ENCODE results near the gene TTK. TPM values are rescaled to one million over a fixed set of nuclear protein-coding genes. Genes with fewer than 3 reads are reported as not detected.

Gene TTK
- total RNA-seq, 1 donor from 2014 or later, result 0.55 TPM

DNA sequence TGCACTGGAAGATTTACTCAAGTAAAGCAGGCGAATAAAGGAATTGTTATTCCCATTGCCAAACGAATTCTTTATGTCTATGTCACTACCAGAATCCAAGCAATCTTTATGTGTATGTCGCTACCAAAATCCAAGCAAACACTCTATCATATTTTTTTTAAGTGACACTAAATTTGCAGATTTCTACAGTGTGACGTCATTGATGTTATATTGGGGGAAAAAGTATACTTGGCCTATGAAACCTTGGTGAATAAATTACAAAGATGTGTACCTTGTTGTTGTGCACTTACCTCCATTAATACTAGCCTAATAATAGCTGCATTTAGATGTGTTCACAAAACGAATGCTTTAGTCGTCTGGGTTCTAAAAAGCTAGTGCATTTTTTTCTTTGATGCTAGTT, 957 bp downstream of the TTK start:
- ATAC-seq, result no peak
- intact Hi-C loops (cut with DNase I), result no loop called here
- no peak overlapping the region for H3K4me3 ChIP-seq
- TF ChIP-seq, protein P1, sequence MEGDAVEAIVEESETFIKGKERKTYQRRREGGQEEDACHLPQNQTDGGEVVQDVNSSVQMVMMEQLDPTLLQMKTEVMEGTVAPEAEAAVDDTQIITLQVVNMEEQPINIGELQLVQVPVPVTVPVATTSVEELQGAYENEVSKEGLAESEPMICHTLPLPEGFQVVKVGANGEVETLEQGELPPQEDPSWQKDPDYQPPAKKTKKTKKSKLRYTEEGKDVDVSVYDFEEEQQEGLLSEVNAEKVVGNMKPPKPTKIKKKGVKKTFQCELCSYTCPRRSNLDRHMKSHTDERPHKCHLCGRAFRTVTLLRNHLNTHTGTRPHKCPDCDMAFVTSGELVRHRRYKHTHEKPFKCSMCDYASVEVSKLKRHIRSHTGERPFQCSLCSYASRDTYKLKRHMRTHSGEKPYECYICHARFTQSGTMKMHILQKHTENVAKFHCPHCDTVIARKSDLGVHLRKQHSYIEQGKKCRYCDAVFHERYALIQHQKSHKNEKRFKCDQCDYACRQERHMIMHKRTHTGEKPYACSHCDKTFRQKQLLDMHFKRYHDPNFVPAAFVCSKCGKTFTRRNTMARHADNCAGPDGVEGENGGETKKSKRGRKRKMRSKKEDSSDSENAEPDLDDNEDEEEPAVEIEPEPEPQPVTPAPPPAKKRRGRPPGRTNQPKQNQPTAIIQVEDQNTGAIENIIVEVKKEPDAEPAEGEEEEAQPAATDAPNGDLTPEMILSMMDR (IDR thresholded peaks at IDR 0.05), result no peak
- H3K27me3 ChIP-seq, result no peaks in the 10 kb centered on the region
- H3K27ac ChIP-seq, result no peak overlapping the region
- no peaks in the 10 kb centered on the region for H3K36me3 ChIP-seq
- peaks cover 10% of the 10 kb centered on the region for H3K4me1 ChIP-seq
- no peak for DNase-seq
- no peaks in the 10 kb centered on the region for H3K9me3 ChIP-seq

GRCh38 chr6:80006541-80006940, 2.1 kb downstream of the TTK start:
- Histone ChIP-seq H3K36me3 (no peaks in the 10 kb centered on the region), H3K9me3 (no peaks in the 10 kb centered on the region), H3K4me3 (no peak overlapping the region), H3K27ac (no peak overlapping the region), H3K4me1 (peaks cover 10% of the 10 kb centered on the region), H3K27me3 (no peaks in the 10 kb centered on the region)
- ATAC-seq (no peak), DNase-seq (no peak)
- TF ChIP-seq, protein P1 (IDR thresholded peaks at IDR 0.05), result no peak
- intact Hi-C loops (cut with DNase I), result no loop called here

DNA sequence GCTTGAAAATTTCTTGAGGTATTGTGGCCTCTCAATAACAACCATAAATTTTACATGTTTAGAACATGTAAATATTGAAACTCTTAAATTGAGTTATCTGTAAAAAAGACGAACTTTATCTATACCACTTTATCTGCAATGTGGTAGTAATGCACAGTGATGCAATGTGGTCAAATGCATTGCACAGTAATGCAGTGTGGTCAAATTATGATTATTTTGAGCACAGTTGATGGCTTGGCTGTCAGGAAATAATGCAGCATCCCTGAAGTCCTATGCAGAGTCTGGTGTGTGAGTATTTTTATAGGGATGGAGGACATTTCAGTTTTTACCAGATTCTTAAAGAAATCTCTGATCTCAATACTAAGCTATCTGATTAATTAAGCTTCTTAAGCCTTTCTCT, 5.1 kb downstream of the TTK start:
- ATAC-seq (no peak), DNase-seq (no peak)
- Histone ChIP-seq H3K27ac (no peak overlapping the region), H3K27me3 (no peaks in the 10 kb centered on the region), H3K4me1 (peaks cover 4% of the 10 kb centered on the region), H3K4me3 (no peak overlapping the region), H3K36me3 (no peaks in the 10 kb centered on the region), H3K9me3 (no peaks in the 10 kb centered on the region)
- TF ChIP-seq, protein P1 (IDR thresholded peaks at IDR 0.05), result no peak
- intact Hi-C loops (cut with DNase I), result no loop called here

- Histone ChIP-seq H3K27ac (no peak overlapping the region), H3K27me3 (no peaks in the 10 kb centered on the region), H3K9me3 (no peaks in the 10 kb centered on the region), H3K36me3 (no peaks in the 10 kb centered on the region), H3K4me1 (no peaks in the 10 kb centered on the region), H3K4me3 (no peak overlapping the region)
- ATAC-seq (no peak), DNase-seq (no peak)
- TF ChIP-seq, protein P1 (IDR thresholded peaks at IDR 0.05), result no peak
- intact Hi-C loops (cut with DNase I), result no loop called here
These were observed 5.8 kb downstream of the TTK start for GRCh38 chr6:80010288-80010687.

- TF ChIP-seq, protein P1 (IDR thresholded peaks at IDR 0.05), result no peak
These were observed 11.5 kb downstream of the TTK start for GRCh38 chr6:80015839-80016435.

More at GRCh38 chr6:80015839-80016435, 11.5 kb downstream of the TTK start:
- Histone ChIP-seq H3K4me1 (no peaks in the 10 kb centered on the region), H3K36me3 (no peaks in the 10 kb centered on the region), H3K9me3 (no peaks in the 10 kb centered on the region), H3K4me3 (no peak overlapping the region), H3K27me3 (no peaks in the 10 kb centered on the region), H3K27ac (no peak overlapping the region)
- ATAC-seq, result no peak
- intact Hi-C loops (cut with DNase I), result no loop called here
- no peak for DNase-seq
